ENCODE measurements around the gene DPH3.

The DPH3 gene

GRCh38 chr3:16290827-16291196, 26.1 kb upstream of the DPH3 start:
- TF ChIP-seq PAX5 (IDR thresholded peaks at IDR 0.05; ENCODE audit: insufficient read depth, low read length, severe bottlenecking) (no peak), POLR2AphosphoS5 (IDR thresholded peaks at IDR 0.05; ENCODE audit: low read depth, low read length) (no peak), SPI1 (IDR thresholded peaks at IDR 0.05; ENCODE audit: low read depth, low read length) (no peak), POLR2A (IDR thresholded peaks at IDR 0.05; ENCODE audit: low read depth, low read length) (no peak), POU2F2 (IDR thresholded peaks at IDR 0.05; ENCODE audit: low read depth, low read length) (no peak), TAF1 (IDR thresholded peaks at IDR 0.05; ENCODE audit: low read depth, low read length) (no peak)
- DNase-seq (ENCODE audit: insufficient read length, low spot score) (no peak), FAIRE-seq (no peak)

DNA sequence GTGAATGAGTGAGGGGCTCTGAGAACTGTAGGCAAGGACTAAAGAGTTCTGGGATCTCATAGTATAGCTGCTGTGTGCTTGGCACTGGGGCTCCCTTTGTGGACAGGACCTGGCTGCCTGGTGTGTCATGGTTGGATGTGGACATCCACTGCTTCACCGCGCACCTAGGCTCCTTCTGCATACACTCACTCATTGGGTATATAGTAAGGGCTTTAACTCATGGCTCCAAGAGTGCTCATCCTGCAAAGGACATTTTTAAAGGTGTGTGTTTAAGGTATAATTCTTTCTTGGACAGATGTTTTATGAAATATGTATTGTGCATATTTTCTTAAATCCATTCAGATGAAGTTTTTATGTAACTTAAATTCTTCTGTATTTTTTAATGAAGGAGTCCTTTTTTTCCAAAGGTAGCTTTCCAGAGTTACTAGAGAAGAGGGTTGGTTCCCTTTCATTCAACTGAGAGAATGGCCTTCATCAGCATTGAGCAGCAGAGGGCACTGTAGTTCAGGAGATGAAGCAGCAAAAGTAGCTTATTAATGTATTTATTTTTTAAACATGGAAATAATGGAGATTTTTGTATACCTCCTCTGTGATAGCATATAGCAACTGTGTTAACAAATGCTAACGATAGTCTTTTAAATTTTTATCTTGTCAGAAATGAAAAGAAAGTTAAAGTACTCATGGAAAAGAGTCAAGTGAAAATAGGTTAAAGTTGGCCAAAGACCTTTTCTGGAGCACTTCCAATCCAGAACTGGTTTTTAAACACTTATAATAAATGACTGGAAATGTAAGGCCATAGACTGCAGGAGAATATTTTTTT, 25.5 kb upstream of the DPH3 start:
- TF ChIP-seq POU2F2 (IDR thresholded peaks at IDR 0.05; ENCODE audit: low read depth, low read length) = no peak
- TF ChIP-seq TAF1 (IDR thresholded peaks at IDR 0.05; ENCODE audit: low read depth, low read length) = no peak
- TF ChIP-seq SPI1 (IDR thresholded peaks at IDR 0.05; ENCODE audit: low read depth, low read length) = no peak
- TF ChIP-seq POLR2AphosphoS5 (IDR thresholded peaks at IDR 0.05; ENCODE audit: low read depth, low read length) = no peak
- TF ChIP-seq POLR2A (IDR thresholded peaks at IDR 0.05; ENCODE audit: low read depth, low read length) = no peak
- no peak for TF ChIP-seq PAX5 (IDR thresholded peaks at IDR 0.05; ENCODE audit: insufficient read depth, low read length, severe bottlenecking)
- FAIRE-seq (peak; percentile 51), DNase-seq (ENCODE audit: insufficient read length, low spot score) (no peak)

GRCh38 chr3:16289144-16289889, 24.6 kb upstream of the DPH3 start:
- TF ChIP-seq TAF1 (IDR thresholded peaks at IDR 0.05; ENCODE audit: low read depth, low read length) = no peak
- no peak for TF ChIP-seq POU2F2 (IDR thresholded peaks at IDR 0.05; ENCODE audit: low read depth, low read length)
- no peak for TF ChIP-seq POLR2AphosphoS5 (IDR thresholded peaks at IDR 0.05; ENCODE audit: low read depth, low read length)
- FAIRE-seq = no peak
- no peak for DNase-seq (ENCODE audit: insufficient read length, low spot score)

GRCh38 chr3:16288664-16289063, 23.9 kb upstream of the DPH3 start:
- DNase-seq (ENCODE audit: insufficient read length, low spot score) (no peak), FAIRE-seq (no peak)
- TF ChIP-seq POU2F2 (IDR thresholded peaks at IDR 0.05; ENCODE audit: low read depth, low read length) (no peak), TAF1 (IDR thresholded peaks at IDR 0.05; ENCODE audit: low read depth, low read length) (no peak), POLR2AphosphoS5 (IDR thresholded peaks at IDR 0.05; ENCODE audit: low read depth, low read length) (no peak), PAX5 (IDR thresholded peaks at IDR 0.05; ENCODE audit: insufficient read depth, low read length, severe bottlenecking) (no peak), POLR2A (IDR thresholded peaks at IDR 0.05; ENCODE audit: low read depth, low read length) (no peak), SPI1 (IDR thresholded peaks at IDR 0.05; ENCODE audit: low read depth, low read length) (no peak)

GRCh38 chr3:16286751-16287543, 22.2 kb upstream of the DPH3 start:
- DNase-seq (ENCODE audit: insufficient read length, low spot score) = no peak
- TF ChIP-seq TAF1 (IDR thresholded peaks at IDR 0.05; ENCODE audit: low read depth, low read length) = no peak
- TF ChIP-seq SPI1 (IDR thresholded peaks at IDR 0.05; ENCODE audit: low read depth, low read length) = no peak
- TF ChIP-seq POLR2A (IDR thresholded peaks at IDR 0.05; ENCODE audit: low read depth, low read length) = no peak
- TF ChIP-seq POU2F2 (IDR thresholded peaks at IDR 0.05; ENCODE audit: low read depth, low read length) = no peak
- TF ChIP-seq PAX5 (IDR thresholded peaks at IDR 0.05; ENCODE audit: insufficient read depth, low read length, severe bottlenecking) = no peak
- TF ChIP-seq POLR2AphosphoS5 (IDR thresholded peaks at IDR 0.05; ENCODE audit: low read depth, low read length) = no peak
- no peak for FAIRE-seq

DNA sequence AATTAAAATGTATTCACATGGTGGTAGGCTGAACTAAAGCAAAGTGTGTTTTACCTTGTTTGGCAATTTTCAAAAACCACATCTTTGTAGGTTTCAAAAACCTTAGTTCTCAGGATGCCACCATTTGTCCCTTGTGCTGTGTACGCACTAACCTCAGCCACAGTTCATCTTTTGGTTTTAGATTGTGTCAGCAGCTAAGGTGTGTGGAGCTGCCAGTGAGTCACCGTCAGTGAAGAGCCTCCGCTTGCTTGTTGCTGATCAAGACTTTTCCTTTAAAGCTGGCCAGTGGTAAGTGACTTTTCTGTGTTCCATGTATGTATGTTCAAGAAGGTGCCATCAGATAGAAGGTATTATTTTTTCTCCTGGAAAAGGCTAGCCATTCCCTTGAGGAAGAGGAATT, 21.4 kb upstream of the DPH3 start:
- no peak for DNase-seq (ENCODE audit: insufficient read length, low spot score)
- no peak for FAIRE-seq
- TF ChIP-seq PAX5 (IDR thresholded peaks at IDR 0.05; ENCODE audit: insufficient read depth, low read length, severe bottlenecking) = no peak
- TF ChIP-seq POU2F2 (IDR thresholded peaks at IDR 0.05; ENCODE audit: low read depth, low read length) = no peak
- no peak for TF ChIP-seq POLR2A (IDR thresholded peaks at IDR 0.05; ENCODE audit: low read depth, low read length)
- no peak for TF ChIP-seq TAF1 (IDR thresholded peaks at IDR 0.05; ENCODE audit: low read depth, low read length)
- no peak for TF ChIP-seq SPI1 (IDR thresholded peaks at IDR 0.05; ENCODE audit: low read depth, low read length)
- TF ChIP-seq POLR2AphosphoS5 (IDR thresholded peaks at IDR 0.05; ENCODE audit: low read depth, low read length) = no peak

- FAIRE-seq (no peak), DNase-seq (ENCODE audit: insufficient read length, low spot score) (no peak)
- TF ChIP-seq POLR2A (IDR thresholded peaks at IDR 0.05; ENCODE audit: low read depth, low read length) (no peak), PAX5 (IDR thresholded peaks at IDR 0.05; ENCODE audit: insufficient read depth, low read length, severe bottlenecking) (no peak), TAF1 (IDR thresholded peaks at IDR 0.05; ENCODE audit: low read depth, low read length) (no peak), POU2F2 (IDR thresholded peaks at IDR 0.05; ENCODE audit: low read depth, low read length) (no peak)
These were observed 19.9 kb upstream of the DPH3 start for GRCh38 chr3:16284633-16285032.

GRCh38 chr3:16280671-16281070, 15.9 kb upstream of the DPH3 start:
- TF ChIP-seq POLR2A (IDR thresholded peaks at IDR 0.05; ENCODE audit: low read depth, low read length) (no peak), POLR2AphosphoS5 (IDR thresholded peaks at IDR 0.05; ENCODE audit: low read depth, low read length) (no peak), TAF1 (IDR thresholded peaks at IDR 0.05; ENCODE audit: low read depth, low read length) (no peak), POU2F2 (IDR thresholded peaks at IDR 0.05; ENCODE audit: low read depth, low read length) (no peak), SPI1 (IDR thresholded peaks at IDR 0.05; ENCODE audit: low read depth, low read length) (no peak), PAX5 (IDR thresholded peaks at IDR 0.05; ENCODE audit: insufficient read depth, low read length, severe bottlenecking) (no peak)
- no peak for DNase-seq (ENCODE audit: insufficient read length, low spot score)
- no peak for FAIRE-seq

Measured in GM12891 (cell line).